Activated CD4-positive, alpha-beta T cell treated with anti-CD3 and anti-CD28 coated beads, Interleukin-10, Interleukin-2, amounts not matched to agents 100 ng/mL and 50 ng/mL, durations not matched to agents 16 hours and 8 hours (primary cell): Measurements from ENCODE around the gene B4GALT6.
"Not testable (repeated sequence)": the region's sequence is repeated elsewhere in the genome, so short reads cannot be mapped to it uniquely, and the experiment has no call there.

Experiments used
- DNase-seq: peaks from one replicate; pipeline ENCODE4 v3.0.0-alpha.2; 2020

Gene B4GALT6

DNA sequence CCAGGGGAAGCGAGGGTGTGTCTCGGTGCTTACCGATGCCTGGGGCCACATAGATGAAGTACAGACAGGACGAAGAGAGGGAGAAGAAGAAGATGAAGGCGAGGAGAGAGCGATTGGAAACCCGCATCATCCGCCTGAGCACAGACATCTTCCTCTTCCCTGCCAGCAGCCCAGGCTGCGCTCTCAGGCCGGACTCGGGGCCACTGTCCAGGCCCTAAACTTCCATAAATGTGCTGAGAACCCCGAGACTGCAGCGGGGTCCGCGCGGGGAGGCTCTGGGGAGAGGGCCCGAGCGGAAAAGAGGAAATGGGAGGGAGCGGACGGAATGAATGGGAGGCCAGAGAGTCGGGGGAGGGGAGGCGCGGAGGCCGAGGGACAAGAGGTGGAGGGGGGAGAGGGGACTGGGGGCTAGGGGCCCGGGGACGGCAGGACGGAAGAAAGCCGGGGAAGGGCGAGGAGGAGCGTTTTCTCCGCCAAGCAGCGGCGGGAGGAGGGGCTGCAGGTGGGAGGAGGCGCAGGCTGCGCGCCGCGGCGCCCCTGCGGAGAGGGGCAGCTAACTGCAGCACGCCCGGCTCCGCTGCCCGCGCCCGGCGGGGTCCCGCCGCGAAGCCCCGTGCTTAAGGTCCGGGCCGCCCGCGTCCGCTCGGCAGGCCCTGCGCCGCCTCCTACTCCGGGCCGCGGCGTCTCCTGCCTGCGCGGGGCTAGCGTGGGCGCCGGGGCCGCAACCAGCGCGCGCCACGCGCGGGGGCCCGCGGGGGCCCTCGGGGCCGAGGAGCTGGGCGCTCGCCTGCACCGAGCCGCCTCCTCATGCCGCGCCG is at the start of gene B4GALT6:
TSS of gene B4GALT6 (minus strand) at position 303 of the 818 bp plus-strand sequence. CDS start at position 148, 155 bp downstream.
- DNase-seq: peak; percentile 25

DNA sequence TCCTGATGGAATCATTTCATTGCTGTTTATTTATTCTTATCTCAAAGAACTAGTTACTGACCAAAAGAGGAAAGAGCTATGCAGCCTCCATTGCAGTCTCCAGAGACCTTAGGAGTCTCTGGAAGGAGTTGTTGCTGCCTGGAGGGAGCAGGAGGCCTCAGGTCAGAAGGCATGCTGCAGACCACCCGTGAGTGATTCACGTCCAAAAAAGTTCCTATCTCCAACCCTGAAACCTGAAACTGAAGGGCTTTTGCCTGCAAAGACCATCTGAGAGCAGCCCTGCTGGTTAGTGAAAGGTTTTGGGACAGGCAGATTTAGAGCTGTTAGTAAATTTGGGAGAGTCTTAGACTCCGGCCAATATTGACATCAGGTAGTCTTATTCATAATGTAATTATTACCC is 47.2 kb upstream of the B4GALT6 start:
- DNase-seq: no peak

DNA sequence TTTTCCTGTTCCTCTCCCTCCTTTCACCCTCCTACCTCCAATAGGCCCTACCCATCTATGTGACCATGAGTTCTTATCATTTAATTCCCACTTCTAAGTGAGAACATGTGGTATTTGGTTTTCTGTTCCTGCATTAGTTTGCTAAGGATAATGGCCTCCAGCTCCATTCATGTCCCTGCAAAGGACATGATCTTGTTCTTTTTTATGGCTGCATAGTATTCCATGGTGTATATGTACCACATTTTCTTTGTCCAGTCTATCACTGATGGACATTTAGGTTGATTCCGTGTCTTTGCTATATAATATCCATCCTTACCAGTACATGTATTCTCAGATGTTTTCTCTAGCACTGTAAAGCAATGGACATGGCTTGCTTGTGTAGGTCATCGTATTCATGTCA is 44.8 kb upstream of the B4GALT6 start:
- DNase-seq: not testable (repeated sequence)

DNA sequence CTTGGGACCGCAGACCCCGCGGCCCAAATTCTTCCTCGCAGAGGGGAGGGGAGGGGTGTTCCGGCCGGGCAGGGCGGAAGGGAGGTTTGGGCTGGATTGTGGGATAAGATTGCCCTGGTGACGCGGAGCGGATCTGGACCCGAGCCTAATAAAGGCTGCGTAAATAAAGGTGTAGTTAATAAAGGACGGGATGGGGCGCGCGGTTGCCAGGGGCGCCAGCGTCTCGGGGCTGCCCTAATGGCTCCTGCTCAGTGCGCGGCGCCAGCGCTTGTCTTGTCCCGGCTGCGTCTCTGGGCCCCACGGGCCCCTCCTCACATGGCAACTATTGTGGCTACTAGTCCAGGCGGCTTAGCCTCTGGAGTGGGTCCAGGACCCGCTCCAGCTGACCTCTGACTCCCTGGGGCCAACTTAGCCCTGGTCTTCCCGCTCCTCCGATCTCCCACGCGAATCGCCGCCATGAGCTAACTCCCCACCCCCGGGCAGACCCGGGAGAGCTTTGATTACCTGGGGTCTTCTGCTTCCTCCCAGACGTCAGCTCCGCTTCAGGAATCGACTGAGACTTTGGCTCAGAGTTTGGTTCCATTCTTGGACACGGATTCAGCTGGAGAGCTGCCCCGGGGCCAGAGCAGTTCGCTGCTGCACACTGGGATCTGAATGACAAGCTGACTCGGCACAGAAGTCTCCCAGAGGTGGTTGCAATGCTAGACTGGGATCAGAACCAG is 39.8 kb upstream of the B4GALT6 start:
- no peak for DNase-seq

DNA sequence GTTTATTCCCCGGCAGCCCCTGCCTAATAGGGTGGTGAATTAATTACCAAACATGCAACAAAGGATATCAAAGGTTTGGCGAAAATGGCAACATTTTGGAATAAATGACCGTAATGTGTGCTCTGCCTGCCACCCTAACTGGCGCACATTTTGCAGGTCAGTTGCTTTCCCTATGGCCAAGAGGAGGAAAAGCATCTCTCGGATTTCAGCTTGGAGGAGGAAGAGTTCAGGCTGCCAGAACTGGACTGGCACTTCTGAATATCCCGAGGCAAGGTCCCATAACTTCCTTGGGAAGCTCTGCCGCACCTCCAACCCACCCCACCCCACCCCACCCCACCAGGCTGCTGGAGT is 39.2 kb upstream of the B4GALT6 start:
- no peak for DNase-seq

DNA sequence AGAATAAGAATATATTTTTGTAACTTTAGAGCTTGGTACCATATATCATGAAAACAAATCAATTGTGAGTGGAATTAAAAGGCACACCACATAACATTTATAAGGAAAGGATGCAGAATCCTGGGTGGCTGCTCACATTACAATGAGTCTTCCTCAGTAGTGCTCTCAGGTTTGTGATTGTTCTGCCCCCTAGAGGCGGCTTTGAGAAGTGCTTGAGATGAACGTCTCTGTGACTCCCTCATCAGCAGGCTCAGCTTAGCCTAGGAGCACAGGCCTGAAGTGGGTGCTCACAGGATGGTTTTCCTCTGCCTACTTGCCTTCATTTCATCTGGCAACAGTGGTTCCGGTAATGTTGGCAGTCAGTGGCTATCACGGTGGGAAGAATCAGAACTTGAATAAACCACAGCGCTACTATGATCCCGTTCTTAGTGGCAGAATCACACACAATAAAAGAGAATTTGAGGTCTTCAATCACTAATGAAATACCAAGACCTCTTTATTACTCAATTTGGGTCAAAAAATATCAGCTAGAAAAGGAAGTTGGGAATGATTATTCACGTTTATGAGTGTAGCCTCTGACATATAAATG is 38.1 kb upstream of the B4GALT6 start:
- peak; percentile 83 for DNase-seq

DNA sequence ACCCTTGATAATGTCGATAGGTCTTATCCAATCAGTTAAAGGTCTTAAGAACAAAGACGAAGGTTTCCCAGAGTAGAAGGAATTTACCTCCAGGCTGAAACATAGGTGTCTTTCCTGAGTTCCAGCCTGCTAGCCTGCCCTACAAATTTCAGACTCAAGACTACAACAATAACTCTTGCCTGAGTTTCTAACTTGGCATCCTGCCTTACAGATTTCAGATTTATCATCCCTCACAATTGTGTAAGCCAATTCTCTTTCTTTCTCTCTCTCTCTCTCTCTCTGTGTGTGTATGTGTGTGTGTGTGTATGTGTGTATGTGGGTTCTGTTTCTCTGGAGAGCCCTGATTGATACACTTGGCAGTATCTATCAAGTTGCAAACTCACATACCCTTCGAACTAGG is 37.2 kb upstream of the B4GALT6 start:
- no peak for DNase-seq

DNA sequence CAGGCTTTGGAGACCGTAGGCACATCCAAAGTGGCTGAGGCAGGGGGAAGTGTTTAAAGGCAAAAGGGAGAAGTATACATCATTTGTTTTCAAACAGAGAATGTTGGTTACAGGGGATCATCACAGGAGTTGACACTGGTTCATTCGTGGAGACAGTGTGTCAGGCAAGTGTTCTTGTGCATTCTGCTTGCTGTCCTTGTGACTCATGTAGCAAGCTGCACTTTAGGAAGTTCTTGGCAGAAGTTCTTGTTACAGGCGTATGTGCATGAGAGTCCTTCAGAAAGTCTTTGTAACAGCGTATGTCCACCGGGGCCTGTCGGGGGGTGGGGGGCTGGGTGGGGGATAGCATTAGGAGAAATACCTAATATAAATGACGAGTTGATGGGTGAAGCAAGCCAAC is 36.5 kb upstream of the B4GALT6 start:
- DNase-seq: no peak

DNA sequence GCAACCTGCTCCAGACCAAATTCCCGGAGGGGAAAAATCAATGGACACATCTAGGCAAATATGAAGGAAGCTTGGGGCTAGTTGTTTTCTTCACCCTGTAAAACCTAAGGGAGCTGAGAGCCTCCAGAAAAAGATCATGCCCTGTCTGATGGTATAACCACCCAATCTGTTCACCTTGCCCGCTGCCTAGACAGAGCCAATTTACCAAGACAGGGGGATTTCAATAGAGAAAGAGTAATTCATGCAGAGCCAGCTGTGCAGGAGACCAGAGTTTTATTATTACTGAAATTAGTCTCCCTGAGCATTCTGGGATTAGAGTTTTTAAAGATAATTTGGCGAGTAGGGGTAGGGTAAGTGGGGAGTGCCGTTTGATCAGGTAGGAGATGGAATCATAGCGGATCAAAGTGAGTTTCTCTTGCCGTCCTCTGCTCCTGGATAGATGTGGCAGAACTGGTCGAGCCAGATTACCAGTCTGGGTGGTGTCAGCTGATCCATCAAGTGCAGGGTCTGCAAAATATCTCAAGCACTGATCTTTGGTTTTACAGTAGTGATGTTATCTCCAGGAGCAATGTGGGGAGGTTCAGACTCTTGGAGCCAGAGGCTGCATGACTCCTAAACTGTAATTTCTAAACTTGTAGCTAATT is 35.1 kb upstream of the B4GALT6 start:
- DNase-seq: no peak

DNA sequence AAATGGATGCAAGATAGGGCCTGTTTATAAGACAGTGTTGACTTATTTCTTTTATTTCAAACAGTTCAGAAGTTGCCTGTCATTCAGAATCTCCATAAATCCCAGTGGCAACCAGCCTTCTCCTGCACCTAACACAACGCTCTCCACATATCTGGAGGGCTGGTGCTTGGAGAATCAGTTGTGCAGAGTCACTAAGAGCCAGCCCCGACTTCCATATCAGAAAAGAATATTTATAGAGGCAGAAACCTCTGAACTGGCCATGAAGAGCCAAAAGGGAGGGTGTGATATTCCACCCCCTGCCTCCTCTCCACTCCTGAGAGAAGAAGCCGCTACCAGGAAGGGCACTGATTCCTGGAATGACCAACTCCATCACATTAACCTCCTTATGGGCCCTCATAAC is 34.0 kb upstream of the B4GALT6 start:
- DNase-seq: no peak

- no peak for DNase-seq
These were observed 32.0 kb upstream of the B4GALT6 start for GRCh38 chr18:31716362-31716761.

DNA sequence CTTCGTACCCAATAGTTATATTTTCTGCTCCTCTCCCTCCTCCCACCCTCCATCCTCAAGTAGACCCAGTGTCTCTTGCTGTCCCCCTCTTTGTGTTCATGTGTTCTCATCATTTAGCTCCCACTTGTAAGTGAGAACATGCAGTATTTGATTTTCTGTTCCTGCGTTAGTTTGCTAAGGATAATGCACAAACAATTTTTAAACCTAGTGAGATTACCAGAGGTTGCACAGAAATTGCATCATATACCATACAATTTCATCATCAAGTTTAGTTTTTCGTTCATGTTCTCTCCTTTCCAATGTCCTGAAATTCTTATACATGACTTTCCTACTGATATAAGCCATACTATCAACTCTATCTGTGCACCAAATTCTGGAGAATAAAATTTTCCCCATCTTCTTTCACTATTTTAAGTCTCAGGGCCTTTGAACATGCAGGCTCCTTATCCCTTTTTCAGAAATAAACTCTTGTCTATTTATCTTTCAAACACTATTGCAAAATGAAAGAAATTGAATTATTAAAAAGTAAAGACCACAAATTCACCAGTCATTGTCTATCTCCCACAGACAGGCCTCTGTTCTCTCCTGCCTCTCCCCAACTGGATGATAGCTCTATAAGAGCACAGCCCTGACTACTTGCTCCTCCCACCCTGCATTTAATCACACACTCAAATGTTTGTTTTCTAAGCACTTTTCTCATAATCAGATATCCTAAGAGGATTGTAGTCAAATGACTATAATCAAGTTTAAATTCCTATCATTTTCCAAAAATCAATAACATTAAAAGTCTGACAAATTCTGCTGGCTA is 27.2 kb upstream of the B4GALT6 start:
- no peak for DNase-seq

- no peak for DNase-seq
These were observed 26.4 kb upstream of the B4GALT6 start for GRCh38 chr18:31710826-31711225.

- no peak for DNase-seq
These were observed 23.4 kb upstream of the B4GALT6 start for GRCh38 chr18:31707815-31708214.

GRCh38 chr18:31702449-31702848 is 18.1 kb upstream of the B4GALT6 start:
- no peak for DNase-seq

DNA sequence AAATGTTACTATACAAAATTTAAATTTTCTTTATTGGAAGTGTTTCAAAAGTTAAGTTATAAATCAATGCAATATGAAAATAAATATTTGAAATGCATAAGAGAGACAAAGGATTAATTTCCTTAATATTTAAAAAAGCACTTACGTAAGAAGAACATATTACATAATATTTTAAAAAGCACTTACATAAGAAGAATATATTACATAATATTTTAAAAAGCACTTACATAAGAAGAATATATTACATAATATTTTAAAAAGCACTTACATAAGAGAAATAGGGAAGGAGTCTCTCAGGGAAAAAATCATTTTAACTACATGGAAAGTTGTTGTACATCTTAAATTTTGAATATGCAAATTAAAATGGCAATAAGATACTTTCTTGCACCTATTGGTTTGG is 17.4 kb upstream of the B4GALT6 start:
- no peak for DNase-seq

DNA sequence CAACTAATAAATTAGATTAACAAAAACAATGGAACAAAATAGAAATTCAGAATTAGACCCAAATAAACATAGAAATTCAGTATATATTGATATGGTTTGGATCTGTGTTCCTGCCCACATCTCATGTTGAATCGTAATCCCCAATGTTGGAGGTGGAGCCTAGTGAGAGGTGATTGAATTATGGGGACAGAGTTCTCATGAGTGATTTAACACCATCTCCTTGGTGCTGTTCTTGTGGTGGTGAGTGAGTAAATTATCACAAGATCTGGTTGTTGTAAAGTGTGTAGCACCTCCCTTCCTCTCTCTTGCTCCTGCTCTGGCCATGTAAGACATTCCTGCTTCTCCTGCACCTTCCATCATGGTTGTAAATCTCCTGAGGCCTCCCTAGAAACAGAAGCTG is 16.6 kb upstream of the B4GALT6 start:
- no peak for DNase-seq

GRCh38 chr18:31697351-31698298 is 13.2 kb upstream of the B4GALT6 start:
- no peak for DNase-seq

DNA sequence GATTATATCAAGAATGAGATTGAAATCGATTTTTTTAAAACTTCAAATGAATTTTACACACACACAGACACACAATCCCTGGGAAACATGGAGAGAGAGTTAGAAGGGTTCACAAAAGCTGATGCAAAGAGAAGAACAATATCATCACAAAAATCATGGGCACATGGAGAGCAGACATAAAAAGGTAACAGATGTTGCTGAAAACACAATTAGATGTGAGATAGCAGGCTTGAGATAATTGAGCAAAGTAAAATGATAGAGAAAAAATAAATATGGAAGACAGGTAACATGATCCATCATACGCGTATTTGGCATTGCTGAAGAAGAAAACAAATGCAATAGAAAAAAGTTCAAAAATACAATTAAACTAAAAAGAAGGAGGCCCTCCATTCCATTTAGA is 11.6 kb upstream of the B4GALT6 start:
- no peak for DNase-seq

DNA sequence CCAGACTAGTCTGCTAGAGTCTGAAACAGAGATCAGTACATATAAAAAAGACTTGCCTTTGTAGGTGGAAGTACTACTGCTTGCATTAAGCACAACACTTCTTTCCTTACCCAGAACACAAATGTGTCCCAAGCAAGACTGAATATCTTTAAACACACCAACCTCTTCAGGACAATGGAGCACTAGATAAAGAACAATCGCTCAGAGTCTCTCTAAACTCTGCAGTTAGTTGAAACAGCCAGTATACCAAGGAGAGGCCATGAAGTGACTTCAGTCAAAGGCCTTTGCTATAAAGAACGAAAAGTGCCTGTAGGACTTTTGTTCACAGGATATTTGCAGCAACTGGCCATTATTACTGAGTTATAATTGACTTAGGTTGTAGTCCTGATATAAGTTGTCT is 9.9 kb upstream of the B4GALT6 start:
- no peak for DNase-seq

DNA sequence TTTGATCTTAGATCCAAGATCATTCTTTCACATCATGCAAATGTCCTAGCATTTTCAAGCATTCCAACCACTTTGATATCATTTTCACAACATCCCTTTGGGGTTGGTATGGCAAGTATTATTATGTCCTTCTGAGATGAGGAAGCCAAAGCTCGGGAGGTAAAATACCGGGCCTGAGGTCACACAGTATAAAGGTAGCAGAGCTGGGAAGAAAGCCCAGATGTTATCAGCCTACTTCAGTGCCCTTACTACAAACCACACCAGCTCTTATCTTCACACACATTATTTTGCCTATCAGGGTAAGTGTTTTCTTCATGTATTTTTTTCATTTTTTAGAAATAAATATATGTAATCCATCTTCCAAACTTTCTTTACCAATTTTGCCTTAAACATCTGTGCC is 4.2 kb upstream of the B4GALT6 start:
- no peak for DNase-seq
